SK-N-SH treated with all-trans-retinoic acid at 6 μM for 48 hours (cell line): ENCODE data around the gene MIPOL1.

Experiments
- ATAC-seq: fragments of 200-7000 bp; cut with Tn5 transposase; 3 replicates; pipeline ENCODE4 v1.9.1; 2020; ENCODE audit warnings: mild to moderate bottlenecking, moderate library complexity
- ARNTL ChIP-seq: fragments of 450-650 bp; formaldehyde crosslinking; IDR thresholded peaks from 2 replicates; pipeline ENCODE4 v1.5.0; 2020; ENCODE audit warnings: low read depth, mild to moderate bottlenecking, moderate library complexity, borderline replicate concordance
- BACH2 ChIP-seq: fragments of 250-450 bp; sonication (Bioruptor Pico); IDR thresholded peaks from 2 replicates; pipeline ENCODE4 v1.9.0; 2021; ENCODE audit warnings: mild to moderate bottlenecking, borderline replicate concordance
- CREB5 ChIP-seq: fragments of 250-450 bp; sonication (Bioruptor Pico); IDR thresholded peaks from 2 replicates; pipeline ENCODE4 v1.5.1; 2020; ENCODE audit warnings: low read depth, mild to moderate bottlenecking, moderate library complexity
- CSDC2 ChIP-seq: fragments of 250-450 bp; sonication (Bioruptor Pico); IDR thresholded peaks from 2 replicates; pipeline ENCODE4 v1.5.0; 2020; ENCODE audit warnings: mild to moderate bottlenecking, moderate library complexity
- CSRNP3 ChIP-seq: fragments of 250-450 bp; sonication (Bioruptor Pico); IDR thresholded peaks from 2 replicates; pipeline ENCODE4 v1.5.1; 2021; ENCODE audit warnings: mild to moderate bottlenecking, moderate library complexity
- ESRRG ChIP-seq: fragments of 250-450 bp; sonication (Bioruptor Pico); IDR thresholded peaks from 2 replicates; pipeline ENCODE4 v1.6.1; 2021; ENCODE audit warnings: mild to moderate bottlenecking
- GLIS3 ChIP-seq: fragments of 250-450 bp; sonication (Bioruptor Pico); IDR thresholded peaks from 2 replicates; pipeline ENCODE4 v1.5.0; 2020; ENCODE audit warnings: mild to moderate bottlenecking, moderate library complexity
- ISL1 ChIP-seq: fragments of 250-450 bp; sonication (Bioruptor Pico); IDR thresholded peaks from 2 replicates; pipeline ENCODE4 v2.1.2; 2022; ENCODE audit warnings: mild to moderate bottlenecking, moderate library complexity
- OSR1 ChIP-seq: fragments of 250-450 bp; sonication (Bioruptor Pico); IDR thresholded peaks from 2 replicates; pipeline ENCODE4 v1.8.0; 2022; ENCODE audit warnings: moderate library complexity, mild to moderate bottlenecking, inconsistent platforms
- POU6F1 ChIP-seq: fragments of 250-450 bp; sonication (Bioruptor Pico); IDR thresholded peaks from 2 replicates; pipeline ENCODE4 v1.8.0; 2021; ENCODE audit warnings: low read depth, mild to moderate bottlenecking, moderate library complexity, borderline replicate concordance
- PPARA ChIP-seq: fragments of 250-450 bp; sonication (Bioruptor Pico); IDR thresholded peaks from 2 replicates; pipeline ENCODE4 v1.5.0; 2020; ENCODE audit warnings: mild to moderate bottlenecking, borderline replicate concordance
- RARB ChIP-seq: fragments of 250-450 bp; sonication (Bioruptor Pico); IDR thresholded peaks from 2 replicates; pipeline ENCODE4 v1.8.0; 2021; ENCODE audit warnings: mild to moderate bottlenecking, moderate library complexity
- TCF4 ChIP-seq: fragments of 250-450 bp; sonication (Bioruptor Pico); IDR thresholded peaks from 2 replicates; pipeline ENCODE4 v1.8.0; 2021; ENCODE audit warnings: mild to moderate bottlenecking, moderate library complexity, borderline replicate concordance
- TOX ChIP-seq: fragments of 250-450 bp; sonication (Bioruptor Pico); IDR thresholded peaks from 2 replicates; pipeline ENCODE4 v1.8.0; 2021; ENCODE audit warnings: mild to moderate bottlenecking, moderate library complexity, borderline replicate concordance
- TSHZ2 ChIP-seq: fragments of 250-450 bp; sonication (Bioruptor Pico); IDR thresholded peaks from 2 replicates; pipeline ENCODE4 v1.5.0; 2020; ENCODE audit warnings: mild to moderate bottlenecking, moderate library complexity
- ZC3H10 ChIP-seq: fragments of 250-450 bp; sonication (Bioruptor Pico); IDR thresholded peaks from 2 replicates; pipeline ENCODE4 v1.5.1; 2021; ENCODE audit warnings: mild to moderate bottlenecking, moderate library complexity
- ZFP30 ChIP-seq: fragments of 450-650 bp; formaldehyde crosslinking; IDR thresholded peaks from 2 replicates; pipeline ENCODE4 v1.5.0; 2022; ENCODE audit warnings: mild to moderate bottlenecking, moderate library complexity
- ZNF565 ChIP-seq: fragments of 450-650 bp; formaldehyde crosslinking; conservative IDR thresholded peaks from 2 replicates; pipeline ENCODE4 v1.5.0; 2020; ENCODE audit warnings: low read depth, mild to moderate bottlenecking, moderate library complexity
- ZNF70 ChIP-seq: fragments of 450-650 bp; formaldehyde crosslinking; IDR thresholded peaks from 2 replicates; pipeline ENCODE4 v1.5.0; 2020; ENCODE audit warnings: mild to moderate bottlenecking, moderate library complexity
- ZNF8 ChIP-seq: fragments of 450-650 bp; formaldehyde crosslinking; IDR thresholded peaks from 2 replicates; pipeline ENCODE4 v1.5.0; 2020; ENCODE audit warnings: mild to moderate bottlenecking, moderate library complexity

MIPOL1 gene

GRCh38 chr14:37194698-37195097 is 3.0 kb upstream of the MIPOL1 start:
- TF ChIP-seq PPARA: no peak
- no peak for TF ChIP-seq TCF4 (CRISPR knock-in tag)
- no peak for TF ChIP-seq ZNF70
- TF ChIP-seq ARNTL (CRISPR knock-in tag): no peak
- TF ChIP-seq OSR1 (CRISPR knock-in tag): no peak
- TF ChIP-seq ZNF8 (CRISPR knock-in tag): no peak
- no peak for TF ChIP-seq CREB5
- no peak for TF ChIP-seq ZFP30 (CRISPR knock-in tag)
- no peak for TF ChIP-seq ZNF565 (CRISPR knock-in tag)
- no peak for ATAC-seq

- TF ChIP-seq ARNTL (CRISPR knock-in tag): no peak
- no peak for TF ChIP-seq TOX (CRISPR knock-in tag)
- TF ChIP-seq BACH2 (CRISPR knock-in tag): no peak
- TF ChIP-seq OSR1 (CRISPR knock-in tag): no peak
- no peak for TF ChIP-seq RARB (CRISPR knock-in tag)
- TF ChIP-seq CSRNP3 (CRISPR knock-in tag): no peak
- no peak for TF ChIP-seq CSDC2 (CRISPR knock-in tag)
- no peak for TF ChIP-seq CREB5
- TF ChIP-seq ESRRG (CRISPR knock-in tag): no peak
- no peak for TF ChIP-seq ZC3H10 (CRISPR knock-in tag)
- TF ChIP-seq ZNF8 (CRISPR knock-in tag): no peak
- no peak for TF ChIP-seq ISL1
- no peak for TF ChIP-seq TSHZ2 (CRISPR knock-in tag)
- TF ChIP-seq POU6F1 (CRISPR knock-in tag): no peak
- TF ChIP-seq GLIS3 (CRISPR knock-in tag): no peak
- ATAC-seq: no peak
These were observed 2.4 kb upstream of the MIPOL1 start for GRCh38 chr14:37195327-37195726.

GRCh38 chr14:37196604-37197420 is 925 bp upstream of the MIPOL1 start:
- no peak for ATAC-seq
- TF ChIP-seq POU6F1 (CRISPR knock-in tag) (no peak), TCF4 (CRISPR knock-in tag) (no peak), TOX (CRISPR knock-in tag) (no peak), ZFP30 (CRISPR knock-in tag) (no peak), ZNF70 (no peak), ZNF565 (CRISPR knock-in tag) (no peak), PPARA (no peak), TSHZ2 (CRISPR knock-in tag) (no peak)
